ENCODE results near the gene PRDM1.

Gene PRDM1

DNA sequence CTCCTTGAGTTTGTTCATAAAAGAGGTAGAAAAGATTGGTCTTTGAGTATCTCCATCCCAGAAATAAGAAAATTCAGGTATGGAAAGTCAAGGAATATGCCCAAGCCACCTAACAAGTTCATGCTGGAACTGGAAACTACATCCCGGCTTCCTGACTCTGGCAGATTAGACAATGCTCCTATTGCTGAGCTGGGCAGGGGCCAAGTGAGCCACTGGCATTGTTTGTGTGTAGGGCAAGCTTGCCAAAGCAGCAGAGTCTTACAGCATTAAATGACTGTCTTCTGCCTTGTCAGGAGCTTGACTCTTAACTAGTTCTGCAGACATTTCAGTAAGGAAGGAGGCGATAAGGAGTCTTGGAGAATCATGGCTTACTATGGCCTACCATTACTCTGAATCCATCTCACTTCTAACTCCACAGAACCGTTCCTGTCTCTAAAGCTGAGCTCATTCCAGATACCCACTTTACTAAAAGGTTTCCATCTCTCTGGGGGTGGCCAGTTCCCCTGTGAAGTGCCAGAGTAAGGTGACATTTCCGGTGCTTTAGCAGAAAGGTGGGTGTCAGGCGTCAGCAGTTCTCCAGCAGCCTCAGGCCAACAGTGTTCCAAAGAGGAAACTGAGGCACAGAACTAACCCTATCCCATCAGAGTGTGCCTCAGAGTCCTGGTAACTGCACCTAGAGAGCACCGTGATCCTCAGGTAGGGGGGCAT is 30.1 kb downstream of the PRDM1 start:
- no peak for DNase-seq (ENCODE audit: low read depth)

DNA sequence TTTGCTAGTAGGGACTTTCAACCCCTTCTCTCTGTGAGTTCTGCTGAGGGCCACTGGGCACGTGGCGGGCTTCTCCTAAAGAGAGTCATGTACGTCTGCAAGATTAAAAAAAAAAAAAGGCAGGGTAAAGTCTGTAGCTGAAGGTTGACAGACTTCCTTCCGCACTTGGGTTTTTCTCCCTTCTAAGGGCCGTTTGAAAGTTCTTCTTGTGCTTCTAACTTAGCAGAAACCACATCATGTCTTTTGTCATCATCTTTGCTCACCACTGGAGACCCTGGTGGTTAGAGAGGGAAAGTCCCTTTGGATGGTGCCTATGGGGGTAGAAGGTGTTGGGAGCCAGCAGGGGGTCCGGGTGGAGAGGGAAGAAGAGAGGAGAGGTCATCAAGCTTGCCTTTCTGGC is 31.4 kb downstream of the PRDM1 start:
- DNase-seq (ENCODE audit: low read depth), result peak; percentile 48

DNA sequence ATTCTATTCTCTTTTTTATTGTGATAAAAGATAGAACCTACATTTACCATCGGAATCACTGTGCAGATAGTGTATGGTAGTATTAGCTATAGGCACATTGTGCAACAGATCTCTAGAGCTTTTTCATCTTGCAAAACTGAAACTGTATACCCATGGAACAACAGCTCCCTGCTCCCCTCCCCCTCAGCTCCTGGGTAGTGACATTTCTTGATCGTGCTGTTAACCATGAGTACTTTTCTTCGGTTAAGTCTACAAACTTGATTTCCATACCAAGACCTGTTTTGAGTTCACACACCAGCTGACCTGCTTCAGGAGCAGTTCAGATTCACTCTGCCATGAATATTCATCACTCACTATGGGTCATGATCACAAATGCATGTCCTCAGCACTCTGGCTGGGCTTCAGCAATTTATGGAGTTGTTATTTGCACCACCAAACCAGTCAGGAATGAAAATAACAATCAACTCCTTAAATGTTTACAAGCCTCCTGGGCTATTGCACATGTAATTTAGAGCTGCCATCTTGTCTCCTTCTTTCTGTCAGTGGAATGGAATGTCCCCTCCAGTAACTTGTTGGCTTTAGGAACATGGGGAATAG is 32.8 kb downstream of the PRDM1 start:
- DNase-seq (ENCODE audit: low read depth), result no peak

DNA sequence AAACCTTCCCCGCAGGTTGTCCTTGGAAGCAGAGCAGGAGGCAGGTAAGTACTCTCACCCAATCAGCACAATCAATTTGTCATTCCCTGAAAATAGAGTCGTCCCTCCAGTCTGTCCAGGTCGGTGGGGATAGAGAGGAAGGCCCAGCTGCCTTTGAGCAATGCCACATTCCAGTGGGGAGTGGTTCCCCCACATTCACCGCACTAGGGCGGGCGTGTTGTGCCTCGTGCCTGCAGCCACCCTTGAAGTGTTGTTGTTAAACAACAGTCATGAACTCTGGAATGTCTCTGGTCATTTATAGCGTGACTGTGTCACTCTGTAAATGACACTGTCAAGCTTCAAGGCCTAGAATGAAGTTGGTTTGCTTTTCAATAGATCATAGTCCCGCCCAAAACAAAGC is 33.4 kb downstream of the PRDM1 start:
- no peak for DNase-seq (ENCODE audit: low read depth)

DNA sequence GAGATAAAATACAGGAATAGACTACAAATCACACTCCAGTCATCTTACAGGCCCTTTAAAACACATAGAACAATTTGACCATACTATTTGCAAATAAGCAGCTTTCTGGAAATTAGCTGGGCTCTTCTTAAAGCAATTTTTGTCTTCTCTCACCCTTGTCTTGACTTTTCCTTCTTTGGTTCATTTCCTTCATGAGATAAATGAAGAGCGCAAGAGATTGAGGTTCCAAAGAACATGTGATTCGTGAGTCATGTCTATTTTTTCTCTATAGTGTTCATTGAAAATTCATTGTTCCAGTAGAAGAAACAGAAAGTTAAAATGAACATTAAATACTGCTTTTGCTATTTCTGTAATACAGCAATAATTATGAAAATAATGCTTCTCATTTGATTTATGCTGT is 33.9 kb downstream of the PRDM1 start:
- DNase-seq (ENCODE audit: low read depth), result no peak

DNA sequence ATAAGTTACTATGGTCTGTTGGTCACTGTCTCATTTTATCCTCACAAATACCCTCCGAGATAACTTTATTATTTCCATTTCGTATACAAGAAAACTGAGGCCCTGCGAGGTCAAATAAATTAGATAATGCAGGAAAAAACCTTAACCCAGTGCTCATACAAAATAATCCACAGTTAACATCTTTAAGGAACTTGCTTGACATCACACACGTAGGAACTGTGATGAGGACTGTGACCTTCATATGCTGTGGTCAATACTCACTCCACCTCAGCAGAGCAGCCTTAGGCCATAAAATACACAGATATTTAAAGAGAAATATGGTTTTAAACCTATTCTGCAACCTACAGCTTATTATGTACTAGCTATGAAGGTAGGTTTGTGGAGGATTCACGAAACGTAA is 34.3 kb downstream of the PRDM1 start:
- DNase-seq (ENCODE audit: low read depth), result no peak

- DNase-seq (ENCODE audit: low read depth), result no peak
Measured at GRCh38 chr6:106122306-106122918, 36.3 kb downstream of the PRDM1 start.

DNA sequence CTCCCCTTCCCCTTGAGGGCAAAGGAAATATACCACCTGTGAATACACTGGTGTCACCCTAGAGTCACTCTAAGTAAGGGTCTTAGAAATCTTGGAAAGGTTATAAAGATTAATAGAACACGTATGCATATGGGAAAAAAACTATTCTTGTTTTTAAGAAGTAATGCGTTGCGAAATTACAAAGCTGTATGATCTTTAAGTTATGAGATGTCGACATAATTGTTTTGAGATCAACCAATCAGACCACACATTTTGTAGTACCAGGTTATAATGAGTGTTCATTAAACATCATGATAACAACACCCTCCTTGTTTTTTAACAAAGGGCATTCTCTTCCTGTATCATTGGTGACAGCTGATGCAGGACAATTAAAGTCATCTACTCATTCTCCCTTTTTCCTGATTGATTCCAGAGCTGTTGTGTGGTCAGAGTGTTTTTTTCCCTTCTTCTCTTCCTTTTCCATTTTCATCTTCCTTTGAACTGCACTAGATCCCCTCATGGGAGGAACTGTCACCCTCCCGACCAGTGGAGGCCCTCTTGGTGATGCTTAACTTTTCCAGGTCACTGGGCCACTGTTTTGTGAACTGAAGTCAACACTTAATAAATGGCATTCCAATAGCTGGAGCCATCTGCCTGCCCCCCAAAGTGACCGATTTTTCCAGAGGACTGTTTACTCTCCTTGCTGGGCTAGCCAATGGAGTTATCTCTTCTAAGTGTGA is 37.0 kb downstream of the PRDM1 start:
- DNase-seq (ENCODE audit: low read depth), result no peak

GRCh38 chr6:106124015-106124414 is 37.9 kb downstream of the PRDM1 start:
- DNase-seq (ENCODE audit: low read depth), result no peak

DNA sequence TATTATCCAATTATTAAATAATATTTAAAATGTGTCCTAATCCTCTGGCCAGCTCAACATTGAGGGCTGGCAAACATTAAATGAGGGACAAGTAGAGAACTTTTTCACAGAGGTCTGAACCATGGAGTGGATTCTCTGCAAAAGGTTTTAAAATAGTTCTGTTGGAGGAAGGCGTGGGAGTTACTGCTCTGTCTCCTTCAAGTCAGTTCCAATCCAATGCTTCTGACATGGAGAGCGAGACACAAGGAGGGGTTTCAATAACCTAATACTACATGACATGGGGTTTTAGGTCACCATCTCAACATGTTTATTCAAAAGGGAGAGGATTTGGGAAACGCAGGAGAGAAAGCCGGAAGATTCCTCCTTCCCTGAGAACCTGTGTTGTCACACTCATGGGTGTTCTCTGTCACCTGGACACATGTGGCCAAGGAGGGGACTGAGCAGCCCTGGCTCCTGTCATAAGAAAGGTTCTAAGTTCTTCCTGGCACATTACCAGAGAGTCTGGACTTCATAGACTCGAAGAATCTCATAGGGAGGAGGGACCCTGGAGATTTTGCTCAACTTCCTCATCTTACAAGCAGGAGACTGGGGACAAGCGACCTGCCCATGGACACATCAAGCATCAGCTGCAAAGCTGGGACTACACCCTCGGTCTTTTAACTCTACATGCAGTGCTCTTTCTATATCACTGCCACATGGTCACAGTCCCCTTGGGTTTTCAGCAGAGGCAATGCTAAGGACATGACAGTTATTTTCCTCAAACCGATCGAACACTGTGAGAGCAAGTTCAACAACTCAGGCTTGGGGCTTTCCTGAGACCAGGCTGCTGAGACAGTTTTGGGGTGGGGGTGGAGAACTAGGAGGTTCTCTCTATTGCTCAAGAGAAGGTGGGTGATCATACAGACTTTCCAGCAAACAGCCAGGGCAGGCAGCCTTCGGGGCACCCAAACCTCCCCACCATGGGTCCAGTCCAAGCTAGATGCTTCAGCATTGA is 38.6 kb downstream of the PRDM1 start:
- no peak for DNase-seq (ENCODE audit: low read depth)

GRCh38 chr6:106125925-106126435 is 39.8 kb downstream of the PRDM1 start:
- no peak for DNase-seq (ENCODE audit: low read depth)

- DNase-seq (ENCODE audit: low read depth), result no peak
Measured at GRCh38 chr6:106126482-106126881, 40.3 kb downstream of the PRDM1 start.

- no peak for DNase-seq (ENCODE audit: low read depth)
Measured at GRCh38 chr6:106128981-106129781, 43.0 kb downstream of the PRDM1 start.

DNA sequence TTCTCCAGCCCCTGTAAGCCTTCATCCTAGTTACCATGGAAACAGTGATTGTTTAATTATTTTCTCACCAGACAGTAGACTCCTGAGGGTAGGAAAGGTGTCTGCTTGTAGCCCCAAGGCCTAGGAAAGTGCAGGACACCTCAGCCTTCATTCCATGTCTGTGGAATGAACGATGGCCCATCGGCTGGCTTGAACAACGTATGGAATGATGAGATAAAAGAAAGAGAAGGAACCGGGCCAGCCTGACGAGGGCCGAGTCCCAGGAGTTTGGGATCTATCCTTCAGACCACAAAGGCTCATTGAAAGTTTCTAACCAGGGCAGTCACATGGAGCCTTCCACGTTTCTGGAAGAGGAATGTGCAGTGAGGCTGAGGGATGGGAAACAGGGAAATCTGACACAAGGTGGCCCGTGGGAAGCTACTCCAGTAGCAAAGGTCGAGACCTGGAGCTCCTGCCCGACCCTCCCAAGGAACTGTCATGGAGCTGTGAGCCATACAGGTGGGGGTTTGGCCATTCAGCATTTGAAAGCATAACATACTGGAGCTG is 46.1 kb downstream of the PRDM1 start:
- no peak for DNase-seq (ENCODE audit: low read depth)

- no peak for DNase-seq (ENCODE audit: low read depth)
Measured at GRCh38 chr6:106133040-106133439, 46.9 kb downstream of the PRDM1 start.

GRCh38 chr6:106134087-106134770 is 48.1 kb downstream of the PRDM1 start:
- no peak for DNase-seq (ENCODE audit: low read depth)

DNA sequence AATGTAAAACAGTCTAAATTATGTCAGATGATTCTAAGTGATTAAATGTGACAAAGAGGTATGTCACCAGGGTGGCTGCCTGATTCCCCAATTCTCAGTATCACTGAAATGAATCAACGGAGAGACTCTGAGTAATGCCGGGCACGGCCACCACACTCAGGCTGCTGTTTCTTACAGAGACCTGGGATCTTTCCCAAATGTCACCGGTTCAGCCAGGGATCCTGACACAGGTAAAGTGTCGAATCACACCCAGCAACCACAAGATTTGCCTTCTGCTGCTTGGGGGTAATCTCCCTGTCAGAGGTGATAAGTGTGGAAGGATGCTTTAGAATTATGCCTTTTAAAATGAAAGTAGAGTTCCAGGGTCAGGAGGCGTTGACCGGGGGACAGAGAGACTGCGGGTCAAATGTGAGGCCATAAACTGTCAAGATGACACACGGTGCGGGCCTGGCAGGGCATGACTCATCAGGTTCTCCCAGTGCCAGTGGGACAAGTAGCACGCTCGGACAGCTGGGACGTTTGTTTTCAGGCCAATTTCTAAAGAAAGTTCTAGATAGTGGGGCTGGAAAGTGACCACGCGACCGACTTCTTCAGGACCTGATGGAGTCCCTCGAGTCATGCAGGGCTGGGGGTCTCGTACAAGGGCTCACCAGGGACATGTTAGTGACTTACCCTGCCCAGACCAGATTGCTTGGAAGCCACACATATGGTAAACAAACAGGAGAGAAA is 48.9 kb downstream of the PRDM1 start:
- no peak for DNase-seq (ENCODE audit: low read depth)

GRCh38 chr6:106135911-106136571 is 49.9 kb downstream of the PRDM1 start:
- no peak for DNase-seq (ENCODE audit: low read depth)

GRCh38 chr6:106136845-106137244 is 50.7 kb downstream of the PRDM1 start:
- DNase-seq (ENCODE audit: low read depth), result no peak
